ENCODE results near the gene MGA. TPM values are rescaled to one million over a fixed set of nuclear protein-coding genes. Genes with fewer than 3 reads are reported as not detected.
A peak's percentile ranks its signal among the peaks of the same experiment; 100 is the strongest.

MGA gene
- total RNA-seq, 4 donors from 2014 or later: 21.0 to 44.7 (median 38.3) TPM

- no peak for TF ChIP-seq POLR2A (IDR thresholded peaks at IDR 0.05)
- TF ChIP-seq EP300 (IDR thresholded peaks at IDR 0.05): no peak
- no peak for TF ChIP-seq CTCF (IDR thresholded peaks at IDR 0.05)
- TF ChIP-seq POLR2AphosphoS5 (IDR thresholded peaks at IDR 0.05): no peak
- no peaks in the 10 kb centered on the region for H3K27me3 ChIP-seq
- peaks cover 53% of the 10 kb centered on the region for H3K4me1 ChIP-seq
- DNase-seq (ENCODE audit: low spot score in 2 of 2): no peak
- H3K4me3 ChIP-seq: peak overlapping the region; percentile 86
- H3K27ac ChIP-seq: peak overlapping the region; percentile 84
- no peaks in the 10 kb centered on the region for H3K36me3 ChIP-seq
- no peaks in the 10 kb centered on the region for H3K9me3 ChIP-seq
- WGBS: 10% methylated on average over 7 of the region's 7 CpGs
These were observed 113.5 kb downstream of the MGA start for GRCh38 chr15:41773729-41774061.

GRCh38 chr15:41774062-41774881 lies 114.1 kb downstream of the MGA start, which contains the start of gene MAPKBP1:
Gene MAPKBP1 (plus strand): TSS chr15:41774484. CDS start chr15:41775276, 792 bp downstream.
- peak within 1 kb of the TSS; percentile 84 for H3K27ac ChIP-seq
- TF ChIP-seq CTCF (IDR thresholded peaks at IDR 0.05) (peak; percentile 21 to 65), EP300 (IDR thresholded peaks at IDR 0.05) (no peak), POLR2A (IDR thresholded peaks at IDR 0.05) (no peak), POLR2AphosphoS5 (IDR thresholded peaks at IDR 0.05) (peak in 2 of 3 donors; percentile 87 to 96)
- peak; percentile 97 to 98 for DNase-seq (ENCODE audit: low spot score in 2 of 2)
- peak within 1 kb of the TSS; percentile 86 for H3K4me3 ChIP-seq
- peaks cover 58% of the 10 kb centered on the region for H3K4me1 ChIP-seq
- H3K36me3 ChIP-seq: no peaks in the 10 kb centered on the region
- H3K27me3 ChIP-seq: no peaks in the 10 kb centered on the region
- 0% methylated on average over 26 of the region's 62 CpGs for WGBS
- no peaks in the 10 kb centered on the region for H3K9me3 ChIP-seq

GRCh38 chr15:41774882-41775417 lies 114.7 kb downstream of the MGA start:
- Histone ChIP-seq H3K9me3 (no peaks in the 10 kb centered on the region), H3K4me1 (peaks cover 65% of the 10 kb centered on the region), H3K27me3 (no peaks in the 10 kb centered on the region), H3K36me3 (no peaks in the 10 kb centered on the region), H3K27ac (peak overlapping the region; percentile 84), H3K4me3 (peak overlapping the region; percentile 86)
- no peak for DNase-seq (ENCODE audit: low spot score in 2 of 2)
- WGBS: 3% methylated on average over 19 of the region's 19 CpGs
- TF ChIP-seq CTCF (IDR thresholded peaks at IDR 0.05) (no peak), EP300 (IDR thresholded peaks at IDR 0.05) (no peak), POLR2A (IDR thresholded peaks at IDR 0.05) (no peak), POLR2AphosphoS5 (IDR thresholded peaks at IDR 0.05) (no peak)

- TF ChIP-seq POLR2A (IDR thresholded peaks at IDR 0.05): no peak
- TF ChIP-seq EP300 (IDR thresholded peaks at IDR 0.05): no peak
- no peak for TF ChIP-seq POLR2AphosphoS5 (IDR thresholded peaks at IDR 0.05)
- TF ChIP-seq CTCF (IDR thresholded peaks at IDR 0.05): no peak
- peaks cover 72% of the 10 kb centered on the region for H3K4me1 ChIP-seq
- H3K27me3 ChIP-seq: no peaks in the 10 kb centered on the region
- H3K27ac ChIP-seq: peak overlapping the region; percentile 84
- peak overlapping the region; percentile 86 for H3K4me3 ChIP-seq
- 20% methylated on average over 2 of the region's 2 CpGs for WGBS
- no peaks in the 10 kb centered on the region for H3K36me3 ChIP-seq
- DNase-seq (ENCODE audit: low spot score in 2 of 2): no peak
- H3K9me3 ChIP-seq: no peaks in the 10 kb centered on the region
These were observed 115.4 kb downstream of the MGA start for GRCh38 chr15:41775651-41776050.

GRCh38 chr15:41777421-41777973 lies 117.3 kb downstream of the MGA start:
- H3K27me3 ChIP-seq: no peaks in the 10 kb centered on the region
- no peak for DNase-seq (ENCODE audit: low spot score in 2 of 2)
- H3K36me3 ChIP-seq: no peaks in the 10 kb centered on the region
- TF ChIP-seq POLR2A (IDR thresholded peaks at IDR 0.05) (no peak), CTCF (IDR thresholded peaks at IDR 0.05) (no peak), POLR2AphosphoS5 (IDR thresholded peaks at IDR 0.05) (no peak), EP300 (IDR thresholded peaks at IDR 0.05) (no peak)
- H3K27ac ChIP-seq: no peak overlapping the region
- peaks cover 78% of the 10 kb centered on the region for H3K4me1 ChIP-seq
- H3K9me3 ChIP-seq: no peaks in the 10 kb centered on the region
- WGBS: 60% methylated on average over 1 of the region's 1 CpG
- H3K4me3 ChIP-seq: peak overlapping the region; percentile 1

Data from suprapubic skin (tissue), 4 donors.